ENCODE results near the gene PIWIL4.

Gene PIWIL4

DNA sequence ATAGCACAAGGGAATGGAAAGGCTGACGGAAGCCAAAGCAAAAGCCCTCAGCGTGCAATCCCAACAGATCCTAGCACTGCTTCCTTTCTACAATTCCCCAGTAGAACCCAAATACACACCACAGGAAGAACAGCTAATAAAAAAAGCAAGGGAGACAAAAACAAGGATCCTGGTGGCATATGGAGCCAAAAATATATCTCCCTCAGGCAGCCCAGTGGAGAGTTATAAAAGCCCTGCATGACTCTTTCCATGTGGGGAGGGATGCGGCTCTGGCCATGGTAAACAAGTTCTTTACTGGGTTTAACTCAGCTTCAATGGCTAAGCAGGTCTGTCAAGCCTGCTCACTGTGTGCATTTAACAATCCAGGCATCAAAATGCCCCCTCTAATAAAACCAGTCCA, 88.1 kb downstream of the PIWIL4 start:
- Histone ChIP-seq H3K36me3 (ENCODE audit: control insufficient read depth in 1 of 2, insufficient read depth in 2 of 2, low read length in 2 of 2) (no peaks in the 10 kb centered on the region), H3K27ac (ENCODE audit: low read length) (no peak overlapping the region), H3K4me1 (ENCODE audit: control insufficient read depth in 1 of 2, insufficient read depth in 2 of 2, low read length in 2 of 2) (peaks cover 0 to 3% of the 10 kb centered on the region in 2 donors), H3K27me3 (ENCODE audit: low read depth, low read length) (no peaks in the 10 kb centered on the region), H3K4me3 (ENCODE audit: low read depth in 1 of 2, low read length in 2 of 2) (no peak overlapping the region), H3K9me3 (ENCODE audit: control insufficient read depth in 1 of 2, low read length in 2 of 2) (no peaks in the 10 kb centered on the region)

DNA sequence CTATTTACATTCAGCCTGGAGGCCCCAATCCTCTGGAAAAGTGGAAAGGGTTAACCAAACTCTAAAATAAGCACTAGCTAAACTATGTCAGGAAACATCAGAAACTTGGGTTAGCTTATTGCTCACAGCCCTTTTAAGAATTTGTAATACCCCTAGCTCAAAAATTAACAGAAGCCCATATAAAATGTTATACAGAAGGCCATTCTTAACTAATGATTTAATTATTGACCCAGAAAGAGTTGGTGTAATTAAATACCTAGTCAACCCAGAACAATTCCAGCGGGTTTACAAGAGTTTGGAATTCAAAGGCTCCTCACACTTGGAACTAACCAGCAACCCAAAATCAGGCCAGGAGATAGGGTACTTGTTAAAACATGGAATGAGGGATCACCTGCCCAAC, 88.8 kb downstream of the PIWIL4 start:
- no peaks in the 10 kb centered on the region for H3K36me3 ChIP-seq (ENCODE audit: control insufficient read depth in 1 of 2, insufficient read depth in 2 of 2, low read length in 2 of 2)
- no peak overlapping the region for H3K4me3 ChIP-seq (ENCODE audit: low read depth in 1 of 2, low read length in 2 of 2)
- no peaks in the 10 kb centered on the region for H3K27me3 ChIP-seq (ENCODE audit: low read depth, low read length)
- no peaks in the 10 kb centered on the region for H3K9me3 ChIP-seq (ENCODE audit: control insufficient read depth in 1 of 2, low read length in 2 of 2)
- H3K4me1 ChIP-seq (ENCODE audit: control insufficient read depth in 1 of 2, insufficient read depth in 2 of 2, low read length in 2 of 2): no peaks in the 10 kb centered on the region
- no peak overlapping the region for H3K27ac ChIP-seq (ENCODE audit: low read length)

GRCh38 chr11:94656968-94657367, 89.8 kb downstream of the PIWIL4 start:
- no peak overlapping the region for H3K4me3 ChIP-seq (ENCODE audit: low read depth in 1 of 2, low read length in 2 of 2)
- no peak overlapping the region for H3K27ac ChIP-seq (ENCODE audit: low read length)
- H3K36me3 ChIP-seq (ENCODE audit: control insufficient read depth in 1 of 2, insufficient read depth in 2 of 2, low read length in 2 of 2): no peaks in the 10 kb centered on the region
- H3K9me3 ChIP-seq (ENCODE audit: control insufficient read depth in 1 of 2, low read length in 2 of 2): no peaks in the 10 kb centered on the region
- H3K27me3 ChIP-seq (ENCODE audit: low read depth, low read length): no peaks in the 10 kb centered on the region
- H3K4me1 ChIP-seq (ENCODE audit: control insufficient read depth in 1 of 2, insufficient read depth in 2 of 2, low read length in 2 of 2): no peaks in the 10 kb centered on the region

DNA sequence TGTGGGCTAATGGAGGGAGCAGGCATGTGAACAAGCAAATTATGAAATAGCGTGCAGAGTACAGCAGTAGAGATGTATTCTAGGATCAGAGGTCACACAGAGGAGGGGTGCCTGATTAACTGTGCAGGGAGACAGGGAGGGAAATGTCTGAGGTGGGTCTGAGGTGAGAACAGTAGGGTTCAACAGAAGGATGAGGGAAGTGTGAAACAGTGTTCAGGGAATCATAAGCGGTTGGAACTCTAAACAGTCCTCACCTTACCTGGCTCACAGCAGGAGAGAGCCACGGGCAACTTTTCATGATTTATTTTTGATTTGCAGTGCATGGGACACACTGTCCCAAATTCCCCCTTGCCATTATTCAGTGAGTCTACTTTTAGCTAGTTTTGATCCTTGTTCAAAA, 90.5 kb downstream of the PIWIL4 start:
- no peaks in the 10 kb centered on the region for H3K27me3 ChIP-seq (ENCODE audit: low read depth, low read length)
- no peaks in the 10 kb centered on the region for H3K9me3 ChIP-seq (ENCODE audit: control insufficient read depth in 1 of 2, low read length in 2 of 2)
- H3K36me3 ChIP-seq (ENCODE audit: control insufficient read depth in 1 of 2, insufficient read depth in 2 of 2, low read length in 2 of 2): no peaks in the 10 kb centered on the region
- H3K27ac ChIP-seq (ENCODE audit: low read length): no peak overlapping the region
- H3K4me3 ChIP-seq (ENCODE audit: low read depth in 1 of 2, low read length in 2 of 2): no peak overlapping the region
- H3K4me1 ChIP-seq (ENCODE audit: control insufficient read depth in 1 of 2, insufficient read depth in 2 of 2, low read length in 2 of 2): no peaks in the 10 kb centered on the region

- Histone ChIP-seq H3K4me1 (ENCODE audit: control insufficient read depth in 1 of 2, insufficient read depth in 2 of 2, low read length in 2 of 2) (no peaks in the 10 kb centered on the region), H3K27ac (ENCODE audit: low read length) (no peak overlapping the region), H3K36me3 (ENCODE audit: control insufficient read depth in 1 of 2, insufficient read depth in 2 of 2, low read length in 2 of 2) (no peaks in the 10 kb centered on the region), H3K9me3 (ENCODE audit: control insufficient read depth in 1 of 2, low read length in 2 of 2) (no peaks in the 10 kb centered on the region), H3K4me3 (ENCODE audit: low read depth in 1 of 2, low read length in 2 of 2) (no peak overlapping the region), H3K27me3 (ENCODE audit: low read depth, low read length) (no peaks in the 10 kb centered on the region)
Observed at GRCh38 chr11:94658386-94658785, 91.2 kb downstream of the PIWIL4 start.

GRCh38 chr11:94658888-94659287, 91.7 kb downstream of the PIWIL4 start:
- Histone ChIP-seq H3K9me3 (ENCODE audit: control insufficient read depth in 1 of 2, low read length in 2 of 2) (no peaks in the 10 kb centered on the region), H3K27me3 (ENCODE audit: low read depth, low read length) (no peaks in the 10 kb centered on the region), H3K27ac (ENCODE audit: low read length) (no peak overlapping the region), H3K4me1 (ENCODE audit: control insufficient read depth in 1 of 2, insufficient read depth in 2 of 2, low read length in 2 of 2) (no peaks in the 10 kb centered on the region), H3K4me3 (ENCODE audit: low read depth in 1 of 2, low read length in 2 of 2) (no peak overlapping the region), H3K36me3 (ENCODE audit: control insufficient read depth in 1 of 2, insufficient read depth in 2 of 2, low read length in 2 of 2) (no peaks in the 10 kb centered on the region)

GRCh38 chr11:94661444-94661843, 94.3 kb downstream of the PIWIL4 start:
- H3K27me3 ChIP-seq (ENCODE audit: low read depth, low read length): no peaks in the 10 kb centered on the region
- H3K27ac ChIP-seq (ENCODE audit: low read length): no peak overlapping the region
- H3K9me3 ChIP-seq (ENCODE audit: control insufficient read depth in 1 of 2, low read length in 2 of 2): no peaks in the 10 kb centered on the region
- H3K4me3 ChIP-seq (ENCODE audit: low read depth in 1 of 2, low read length in 2 of 2): no peak overlapping the region
- no peaks in the 10 kb centered on the region for H3K36me3 ChIP-seq (ENCODE audit: control insufficient read depth in 1 of 2, insufficient read depth in 2 of 2, low read length in 2 of 2)
- H3K4me1 ChIP-seq (ENCODE audit: control insufficient read depth in 1 of 2, insufficient read depth in 2 of 2, low read length in 2 of 2): no peaks in the 10 kb centered on the region

GRCh38 chr11:94662065-94662779, 95.1 kb downstream of the PIWIL4 start:
- Histone ChIP-seq H3K36me3 (ENCODE audit: control insufficient read depth in 1 of 2, insufficient read depth in 2 of 2, low read length in 2 of 2) (no peaks in the 10 kb centered on the region), H3K27me3 (ENCODE audit: low read depth, low read length) (no peaks in the 10 kb centered on the region), H3K27ac (ENCODE audit: low read length) (no peak overlapping the region), H3K4me3 (ENCODE audit: low read depth in 1 of 2, low read length in 2 of 2) (no peak overlapping the region), H3K9me3 (ENCODE audit: control insufficient read depth in 1 of 2, low read length in 2 of 2) (no peaks in the 10 kb centered on the region), H3K4me1 (ENCODE audit: control insufficient read depth in 1 of 2, insufficient read depth in 2 of 2, low read length in 2 of 2) (no peaks in the 10 kb centered on the region)

GRCh38 chr11:94662846-94663390, 95.8 kb downstream of the PIWIL4 start:
- no peaks in the 10 kb centered on the region for H3K36me3 ChIP-seq (ENCODE audit: control insufficient read depth in 1 of 2, insufficient read depth in 2 of 2, low read length in 2 of 2)
- H3K4me3 ChIP-seq (ENCODE audit: low read depth in 1 of 2, low read length in 2 of 2): no peak overlapping the region
- no peak overlapping the region for H3K27ac ChIP-seq (ENCODE audit: low read length)
- H3K27me3 ChIP-seq (ENCODE audit: low read depth, low read length): no peaks in the 10 kb centered on the region
- H3K9me3 ChIP-seq (ENCODE audit: control insufficient read depth in 1 of 2, low read length in 2 of 2): no peaks in the 10 kb centered on the region
- no peaks in the 10 kb centered on the region for H3K4me1 ChIP-seq (ENCODE audit: control insufficient read depth in 1 of 2, insufficient read depth in 2 of 2, low read length in 2 of 2)

- no peaks in the 10 kb centered on the region for H3K27me3 ChIP-seq (ENCODE audit: low read depth, low read length)
- H3K4me1 ChIP-seq (ENCODE audit: control insufficient read depth in 1 of 2, insufficient read depth in 2 of 2, low read length in 2 of 2): no peaks in the 10 kb centered on the region
- no peaks in the 10 kb centered on the region for H3K9me3 ChIP-seq (ENCODE audit: control insufficient read depth in 1 of 2, low read length in 2 of 2)
- H3K4me3 ChIP-seq (ENCODE audit: low read depth in 1 of 2, low read length in 2 of 2): no peak overlapping the region
- no peaks in the 10 kb centered on the region for H3K36me3 ChIP-seq (ENCODE audit: control insufficient read depth in 1 of 2, insufficient read depth in 2 of 2, low read length in 2 of 2)
- H3K27ac ChIP-seq (ENCODE audit: low read length): no peak overlapping the region
Observed at GRCh38 chr11:94664346-94664745, 97.2 kb downstream of the PIWIL4 start.

GRCh38 chr11:94665116-94665659, 98.0 kb downstream of the PIWIL4 start:
- H3K9me3 ChIP-seq (ENCODE audit: control insufficient read depth in 1 of 2, low read length in 2 of 2): no peaks in the 10 kb centered on the region
- H3K27me3 ChIP-seq (ENCODE audit: low read depth, low read length): no peaks in the 10 kb centered on the region
- no peaks in the 10 kb centered on the region for H3K36me3 ChIP-seq (ENCODE audit: control insufficient read depth in 1 of 2, insufficient read depth in 2 of 2, low read length in 2 of 2)
- H3K4me1 ChIP-seq (ENCODE audit: control insufficient read depth in 1 of 2, insufficient read depth in 2 of 2, low read length in 2 of 2): no peaks in the 10 kb centered on the region
- no peak overlapping the region for H3K27ac ChIP-seq (ENCODE audit: low read length)
- H3K4me3 ChIP-seq (ENCODE audit: low read depth in 1 of 2, low read length in 2 of 2): no peak overlapping the region
